GM19351 (cell line): Measurements from ENCODE around the gene TAF4.
A peak's percentile ranks its signal among the peaks of the same experiment; 100 is the strongest.
"Not testable (repeated sequence)": the region's sequence is repeated elsewhere in the genome, so short reads cannot be mapped to it uniquely, and the experiment has no call there.

Experiments
- ATAC-seq: cut with Tn5 transposase; IDR thresholded peaks from one replicate; pipeline ENCODE4 v1.9.1; 2021; ENCODE audit warnings: mild to moderate bottlenecking, moderate library complexity; ENCODE audit not compliant: unreplicated experiment

TAF4 gene

GRCh38 chr20:62065674-62066338 lies at the start of gene TAF4:
Gene TAF4 (minus strand): TSS chr20:62065881. CDS start chr20:62065810, 71 bp downstream.
- peak; percentile 62 for ATAC-seq

- no peak for ATAC-seq
Measured at GRCh38 chr20:62114894-62115293, 49.2 kb upstream of the TAF4 start.

- ATAC-seq, result no peak
Measured at GRCh38 chr20:62112368-62112767, 46.7 kb upstream of the TAF4 start.

- no peak for ATAC-seq
Measured at GRCh38 chr20:62111148-62111547, 45.5 kb upstream of the TAF4 start.

GRCh38 chr20:62105592-62105991 lies 39.9 kb upstream of the TAF4 start:
- ATAC-seq, result no peak

- ATAC-seq, result no peak
Measured at GRCh38 chr20:62104791-62105345, 39.2 kb upstream of the TAF4 start.

GRCh38 chr20:62104234-62104789 lies 38.6 kb upstream of the TAF4 start:
- no peak for ATAC-seq

GRCh38 chr20:62103508-62104233 lies 38.0 kb upstream of the TAF4 start:
- ATAC-seq, result no peak

GRCh38 chr20:62101078-62101477 lies 35.4 kb upstream of the TAF4 start:
- no peak for ATAC-seq

- ATAC-seq, result no peak
Measured at GRCh38 chr20:62097881-62098407, 32.3 kb upstream of the TAF4 start.

- no peak for ATAC-seq
Measured at GRCh38 chr20:62096421-62097380, 31.0 kb upstream of the TAF4 start.

- ATAC-seq, result no peak
Measured at GRCh38 chr20:62089393-62089792, 23.7 kb upstream of the TAF4 start.

- no peak for ATAC-seq
Measured at GRCh38 chr20:62088258-62089127, 22.8 kb upstream of the TAF4 start.

- ATAC-seq, result no peak
Measured at GRCh38 chr20:62087632-62088031, 22.0 kb upstream of the TAF4 start.

- ATAC-seq, result no peak
Measured at GRCh38 chr20:62087227-62087626, 21.5 kb upstream of the TAF4 start.

- ATAC-seq, result no peak
Measured at GRCh38 chr20:62085206-62085605, 19.5 kb upstream of the TAF4 start.

GRCh38 chr20:62084224-62084623 lies 18.5 kb upstream of the TAF4 start:
- ATAC-seq, result not testable (repeated sequence)

GRCh38 chr20:62083312-62083711 lies 17.6 kb upstream of the TAF4 start:
- ATAC-seq, result no peak

- no peak for ATAC-seq
Measured at GRCh38 chr20:62080249-62080990, 14.7 kb upstream of the TAF4 start.
